DMS53 treated with DMSO at 0.1 percent for 48 hours (cell line): ENCODE data around the gene ZNF200.
A peak's percentile ranks its signal among the peaks of the same experiment; 100 is the strongest.
"Not testable (repeated sequence)": the region's sequence is repeated elsewhere in the genome, so short reads cannot be mapped to it uniquely, and the experiment has no call there.

Source experiments
- DNase-seq: peaks from one replicate; lab custom pipeline; 2025; ENCODE audit not compliant: unreplicated experiment; lab: John Stamatoyannopoulos, UW

The ZNF200 gene

GRCh38 chr16:3234857-3235561, at the start of gene ZNF200:
Gene ZNF200 (minus strand): TSS chr16:3235158. CDS start chr16:3233755, 1,403 bp downstream.
- peak; percentile 82 for DNase-seq

- no peak for DNase-seq
Measured at GRCh38 chr16:3283543-3284447, 48.8 kb upstream of the ZNF200 start.

- DNase-seq, result peak; percentile 91
Measured at GRCh38 chr16:3282730-3283542, 48.0 kb upstream of the ZNF200 start, which contains the start of gene ZNF263. Gene ZNF263 (plus strand): TSS chr16:3283491. CDS start chr16:3283819, 328 bp downstream.

- DNase-seq, result peak; percentile 62
Measured at GRCh38 chr16:3282103-3282729, 47.3 kb upstream of the ZNF200 start.

- DNase-seq, result no peak
Measured at GRCh38 chr16:3281222-3281820, 46.4 kb upstream of the ZNF200 start.

GRCh38 chr16:3276679-3277078, 41.7 kb upstream of the ZNF200 start:
- no peak for DNase-seq

- no peak for DNase-seq
Measured at GRCh38 chr16:3274947-3275346, 40.0 kb upstream of the ZNF200 start.

GRCh38 chr16:3274490-3274889, 39.5 kb upstream of the ZNF200 start:
- DNase-seq, result no peak

- DNase-seq, result not testable (repeated sequence)
Measured at GRCh38 chr16:3271281-3271680, 36.3 kb upstream of the ZNF200 start.

GRCh38 chr16:3270718-3271117, 35.8 kb upstream of the ZNF200 start:
- DNase-seq, result not testable (repeated sequence)

- DNase-seq, result no peak
Measured at GRCh38 chr16:3268294-3268693, 33.3 kb upstream of the ZNF200 start.

- peak; percentile 43 for DNase-seq
Measured at GRCh38 chr16:3266873-3267537, 32.0 kb upstream of the ZNF200 start.

GRCh38 chr16:3264137-3265036, 29.4 kb upstream of the ZNF200 start:
- peak; percentile 89 for DNase-seq

GRCh38 chr16:3262517-3262916, 27.6 kb upstream of the ZNF200 start:
- DNase-seq, result no peak

- no peak for DNase-seq
Measured at GRCh38 chr16:3259836-3260235, 24.9 kb upstream of the ZNF200 start.

- no peak for DNase-seq
Measured at GRCh38 chr16:3256866-3257465, 22.0 kb upstream of the ZNF200 start.

GRCh38 chr16:3256146-3256865, 21.3 kb upstream of the ZNF200 start, which contains the start of gene MEFV:
Gene MEFV (minus strand): TSS chr16:3256633. CDS start chr16:3256587, 46 bp downstream.
- no peak for DNase-seq

- DNase-seq, result no peak
Measured at GRCh38 chr16:3254309-3254708, 19.4 kb upstream of the ZNF200 start.
